Hepatocyte (in vitro differentiated cells): ENCODE data around the gene LEKR1. TPM values are rescaled to one million over a fixed set of nuclear protein-coding genes. Genes with fewer than 3 reads are reported as not detected.
A peak's percentile ranks its signal among the peaks of the same experiment; 100 is the strongest.
"Not testable (repeated sequence)": the region's sequence is repeated elsewhere in the genome, so short reads cannot be mapped to it uniquely, and the experiment has no call there.

Experiments used
- DNase-seq: peaks from one replicate; pipeline ENCODE4 v3.0.0-alpha.2; 2016; ENCODE audit warnings: low spot score
- H2AFZ ChIP-seq: fragments of 200-600 bp; sonication (generic); 2 replicates; pipeline ENCODE4 v1.6.0; 2016; ENCODE audit warnings: antibody characterized with exemption, mild to moderate bottlenecking
- H3K27ac ChIP-seq: fragments of 200-600 bp; sonication (generic); 2 replicates; pipeline ENCODE4 v1.5.1; 2016; ENCODE audit warnings: mild to moderate bottlenecking
- H3K27me3 ChIP-seq: fragments of 200-600 bp; sonication (generic); 2 replicates; pipeline ENCODE4 v1.6.1; 2016
- H3K36me3 ChIP-seq: fragments of 200-600 bp; sonication (generic); replicated peaks from 2 replicates; pipeline ENCODE4 v1.5.1; 2016; ENCODE audit warnings: low read depth; ENCODE audit not compliant: insufficient read depth
- H3K4me1 ChIP-seq: fragments of 200-600 bp; sonication (generic); 2 replicates; pipeline ENCODE4 v1.5.1; 2016; ENCODE audit warnings: mild to moderate bottlenecking, moderate library complexity; ENCODE audit not compliant: insufficient read depth
- H3K4me2 ChIP-seq: fragments of 200-600 bp; sonication (generic); 2 replicates; pipeline ENCODE4 v1.6.0; 2016
- H3K4me3 ChIP-seq: fragments of 200-600 bp; sonication (generic); 2 replicates; pipeline ENCODE4 v1.5.1; 2016; ENCODE audit warnings: mild to moderate bottlenecking
- H3K79me2 ChIP-seq: fragments of 200-600 bp; sonication (generic); 2 replicates; pipeline ENCODE4 v1.6.0; 2017; ENCODE audit warnings: mild to moderate bottlenecking
- H3K9me2 ChIP-seq: fragments of 200-600 bp; sonication (generic); replicated peaks from 2 replicates; pipeline ENCODE4 v1.6.0; 2017; ENCODE audit warnings: mild to moderate bottlenecking; ENCODE audit not compliant: insufficient read depth
- H3K9me3 ChIP-seq: fragments of 200-600 bp; sonication (generic); 2 replicates; pipeline ENCODE4 v1.5.1; 2016; ENCODE audit warnings: low read depth, mild to moderate bottlenecking
- H4K20me1 ChIP-seq: fragments of 200-600 bp; sonication (generic); 2 replicates; pipeline ENCODE4 v1.6.0; 2016; ENCODE audit warnings: mild to moderate bottlenecking; ENCODE audit not compliant: insufficient read depth, poor library complexity, severe bottlenecking
- CTCF ChIP-seq: fragments of 200-600 bp; sonication (generic); IDR thresholded peaks from 2 replicates; pipeline ENCODE4 v1.5.1; 2016; ENCODE audit warnings: antibody characterized with exemption, mild to moderate bottlenecking; ENCODE audit not compliant: poor library complexity
- EZH2 ChIP-seq: fragments of 200-600 bp; sonication (generic); IDR thresholded peaks from 2 replicates; pipeline ENCODE4 v1.6.1; 2016; ENCODE audit warnings: antibody characterized with exemption, mild to moderate bottlenecking, borderline replicate concordance
- EZH2phosphoT487 ChIP-seq: fragments of 200-600 bp; sonication (generic); IDR thresholded peaks from one replicate; pipeline ENCODE4 v1.6.1; 2018; ENCODE audit warnings: antibody characterized with exemption, mild to moderate bottlenecking, low read depth, moderate library complexity; ENCODE audit not compliant: unreplicated experiment, severe bottlenecking
- WGBS: methylation state at CpG from one replicate; pipeline ENCODE4 v1.1.6; 2016; ENCODE audit warnings: low lambda C conversion rate; ENCODE audit errors: missing lambda C conversion rate; 5-methylcytosine and 5-hydroxymethylcytosine counted together
- polyA plus RNA-seq: library from polyadenylated mRNA; unstranded; fragments of >200 nt; fragmentation: Nextera tagmentation; extraction: Ambion mirVana; gene quantifications from 2 replicates; pipeline ENCODE4 v1.2.1, GENCODE V29; 2016
- total RNA-seq: library from RNA; depleted of rRNA; stranded (reverse); fragments of >200 nt; gene quantifications from 2 replicates; pipeline ENCODE4 v1.2.3, GENCODE V29; 2014

The LEKR1 gene
- total and polyA plus RNA-seq, 2 experiments from 2014 or later, result 1.1 to 2.1 TPM

DNA sequence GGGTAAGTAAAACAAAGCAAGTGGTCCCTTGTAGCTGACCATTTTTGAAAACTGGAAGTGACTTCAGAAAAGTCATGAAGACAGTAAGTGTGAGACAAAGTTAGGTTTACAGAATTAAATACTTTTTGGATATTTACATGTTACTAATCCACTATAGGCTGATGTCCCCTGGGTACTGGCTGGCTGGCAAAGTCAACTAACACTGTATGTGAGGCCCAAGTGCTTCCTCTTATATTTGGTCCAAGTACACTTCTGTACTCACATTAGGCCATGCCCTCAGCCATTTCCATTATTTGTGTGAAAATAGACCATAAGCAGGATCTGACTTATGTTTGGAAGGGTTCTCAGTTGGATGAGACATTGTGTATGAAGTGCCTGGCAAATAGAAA lies 5.5 kb upstream of the LEKR1 start:
- no peak overlapping the region for H3K4me2 ChIP-seq

DNA sequence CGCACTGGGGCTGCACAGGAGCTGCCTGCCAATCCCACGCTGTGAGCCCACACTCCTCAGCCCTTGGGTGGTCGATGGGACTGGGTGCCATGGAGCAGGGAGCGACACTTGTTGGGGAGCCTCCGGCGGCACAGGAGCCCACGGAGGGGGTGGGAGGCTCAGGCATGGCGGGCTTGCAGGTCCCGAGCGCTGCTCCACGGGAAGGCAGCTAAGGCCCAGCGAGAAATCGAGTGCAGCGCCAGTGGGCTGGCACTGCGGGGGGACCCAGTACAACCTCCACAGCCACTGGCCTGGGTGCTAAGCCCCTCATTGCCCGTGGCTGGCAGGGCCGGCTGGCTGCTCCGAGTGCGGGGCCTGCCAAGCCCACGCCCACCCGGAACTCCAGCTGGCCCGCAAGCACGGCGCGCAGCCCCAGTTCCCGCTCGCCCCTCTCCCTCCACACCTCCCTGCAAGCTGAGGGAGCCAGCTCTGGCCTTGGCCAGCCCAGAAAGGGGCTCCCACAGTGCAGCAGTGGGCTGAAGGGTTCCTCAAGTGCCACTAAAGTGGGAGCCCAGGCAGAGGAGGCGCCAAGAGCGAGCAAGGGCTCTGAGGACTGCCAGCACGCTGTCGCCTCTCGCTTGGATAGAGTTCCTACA lies 3.4 kb upstream of the LEKR1 start:
- H3K27ac ChIP-seq, H2AFZ ChIP-seq, H3K9me3 ChIP-seq, H3K79me2 ChIP-seq, H3K4me2 ChIP-seq, H3K9me2 ChIP-seq, H3K36me3 ChIP-seq, H3K27me3 ChIP-seq, H3K4me3 ChIP-seq, DNase-seq, H4K20me1 ChIP-seq: not testable (repeated sequence)
- H3K4me1 ChIP-seq, result peaks cover 17% of the 10 kb centered on the region
- WGBS, result 100% methylated on average over 20 of the region's 32 CpGs

More for the DNA sequence above, 5.5 kb upstream of the LEKR1 start:
- Histone ChIP-seq H3K9me2 (no peaks in the 10 kb centered on the region), H3K4me3 (no peak overlapping the region), H4K20me1 (no peaks in the 10 kb centered on the region), H3K27me3 (no peaks in the 10 kb centered on the region), H3K4me1 (peaks cover 20% of the 10 kb centered on the region), H2AFZ (no peak overlapping the region), H3K9me3 (no peaks in the 10 kb centered on the region), H3K79me2 (no peaks in the 10 kb centered on the region), H3K36me3 (no peaks in the 10 kb centered on the region), H3K27ac (no peak overlapping the region)
- no peak for DNase-seq
- TF ChIP-seq EZH2 (no peak), CTCF (no peak), EZH2phosphoT487 (no peak)

GRCh38 chr3:156825795-156826143 lies 384 bp upstream of the LEKR1 start:
- Histone ChIP-seq H3K27ac (peak overlapping the region; percentile 100), H3K36me3 (no peaks in the 10 kb centered on the region), H3K79me2 (peaks cover 10% of the 10 kb centered on the region), H3K4me3 (peak overlapping the region; percentile 65), H3K9me2 (no peaks in the 10 kb centered on the region), H4K20me1 (no peaks in the 10 kb centered on the region), H3K27me3 (no peaks in the 10 kb centered on the region), H3K9me3 (no peaks in the 10 kb centered on the region), H2AFZ (peak overlapping the region; percentile 3), H3K4me2 (peak overlapping the region; percentile 88), H3K4me1 (peaks cover 10% of the 10 kb centered on the region)
- no peak for DNase-seq
- WGBS, result 6% methylated on average over 8 of the region's 8 CpGs
- no peak for TF ChIP-seq CTCF
- TF ChIP-seq EZH2phosphoT487, result no peak
- no peak for TF ChIP-seq EZH2

- Histone ChIP-seq H3K4me3 (peak overlapping the region; percentile 65), H2AFZ (peak overlapping the region; percentile 57), H4K20me1 (no peaks in the 10 kb centered on the region), H3K27me3 (no peaks in the 10 kb centered on the region), H3K27ac (peak overlapping the region; percentile 100), H3K4me1 (peaks cover 10% of the 10 kb centered on the region), H3K4me2 (peak overlapping the region; percentile 88), H3K9me2 (no peaks in the 10 kb centered on the region), H3K36me3 (no peaks in the 10 kb centered on the region), H3K9me3 (no peaks in the 10 kb centered on the region), H3K79me2 (peaks cover 10% of the 10 kb centered on the region)
- DNase-seq, result no peak
- 21% methylated on average over 16 of the region's 16 CpGs for WGBS
- TF ChIP-seq CTCF, result no peak
- no peak for TF ChIP-seq EZH2
These were observed 1.0 kb downstream of the LEKR1 start for GRCh38 chr3:156826896-156827882.
